NCI-H526 (cell line): ENCODE results near the gene TPRX2.
"Not testable (repeated sequence)": the region's sequence is repeated elsewhere in the genome, so short reads cannot be mapped to it uniquely, and the experiment has no call there.

ENCODE experiments used
- DNase-seq, 2 experiments: peaks; one replicate each; lab custom pipeline; 2025; lab: John Stamatoyannopoulos, UW

Gene TPRX2, protein sequence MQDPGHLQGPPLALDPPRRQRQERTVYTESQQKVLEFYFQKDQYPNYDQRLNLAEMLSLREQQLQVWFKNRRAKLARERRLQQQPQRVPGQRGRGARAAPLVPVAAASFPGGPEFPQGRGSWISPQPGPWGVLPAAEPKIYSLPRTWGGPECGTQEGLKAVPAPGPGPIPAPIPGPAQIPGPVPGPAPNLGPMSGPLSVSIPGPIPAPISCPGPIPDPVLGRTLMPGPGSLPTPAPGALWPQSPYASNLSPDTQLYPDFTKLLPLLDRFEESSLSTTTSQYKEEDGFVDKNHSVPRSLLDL

GRCh38 chr19:47858646-47859285 is at the start of gene TPRX2:
TSS of gene TPRX2 (plus strand) at chr19:47859235. CDS start at chr19:47859247, 12 bp downstream.
- not testable (repeated sequence) for DNase-seq

DNA sequence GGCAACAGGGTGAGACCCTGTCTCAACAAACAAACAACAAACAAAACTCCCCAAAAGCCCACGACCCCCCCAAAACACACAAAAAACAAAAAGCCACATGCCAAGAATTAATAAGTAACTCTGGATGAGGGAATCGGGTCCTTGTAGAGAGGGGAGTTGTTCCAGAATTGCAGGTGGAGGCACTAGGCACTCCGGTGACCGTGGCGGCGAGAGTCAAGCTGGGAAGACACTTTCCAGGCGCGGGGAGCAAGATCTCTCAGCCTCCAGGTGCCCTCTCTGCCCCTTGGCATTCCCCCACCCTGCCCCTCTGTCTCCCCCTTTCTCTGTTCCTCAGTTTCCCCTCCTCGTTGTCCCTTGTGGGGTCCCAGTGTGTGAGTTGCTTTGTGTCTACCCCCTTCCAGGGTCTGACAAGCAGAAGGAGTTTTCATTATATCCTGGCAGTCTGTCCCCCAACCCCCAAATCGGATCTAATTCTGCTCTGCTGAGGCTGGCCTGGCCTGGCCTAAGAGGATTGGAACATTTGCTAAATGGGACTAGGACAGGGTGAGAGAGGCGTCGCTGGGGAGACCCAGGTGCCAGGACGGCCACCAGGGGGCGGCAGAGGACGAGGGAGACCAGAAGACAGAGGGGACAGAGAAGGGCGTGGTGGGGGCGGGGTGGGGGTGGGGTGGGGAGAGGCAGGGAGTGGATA is 45.6 kb upstream of the TPRX2 start:
- DNase-seq: peak; percentile 43 to 80

DNA sequence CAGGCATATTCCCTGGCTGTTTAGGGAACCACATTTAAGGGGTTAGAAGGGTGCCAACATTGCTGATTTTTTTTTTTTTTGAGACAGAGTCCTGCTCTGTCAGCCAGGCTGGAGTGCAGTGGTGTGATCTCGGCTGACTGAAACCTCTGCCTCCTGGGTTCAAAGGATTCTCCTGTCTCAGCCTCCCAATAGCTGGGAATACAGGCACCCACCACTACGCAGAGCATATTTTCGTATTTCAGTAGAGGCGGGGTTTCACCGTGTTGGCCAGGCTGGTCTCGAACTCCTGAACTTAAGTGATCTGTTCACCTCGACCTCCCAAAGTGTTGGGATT is 45.1 kb upstream of the TPRX2 start:
- no peak for DNase-seq

DNA sequence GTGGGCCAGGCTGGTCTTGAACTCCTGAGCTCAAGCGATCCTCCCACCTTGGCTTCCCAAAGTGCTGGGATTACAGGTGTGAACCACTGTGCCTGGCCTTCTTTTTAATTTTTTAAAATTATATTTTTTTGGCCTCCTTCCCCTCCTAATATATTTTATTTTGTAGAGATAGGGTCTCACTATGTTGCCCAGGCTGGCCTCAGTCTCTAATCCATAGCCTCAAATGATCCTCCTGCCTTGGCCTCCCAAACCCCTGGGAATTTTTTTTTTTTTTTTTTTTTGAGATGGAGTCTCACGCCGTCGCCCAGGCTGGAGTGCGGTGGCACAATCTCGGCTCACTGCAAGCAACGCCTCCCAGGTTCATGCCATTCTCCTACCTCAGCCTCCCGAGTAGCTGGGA is 42.8 kb upstream of the TPRX2 start:
- not testable (repeated sequence) for DNase-seq

GRCh38 chr19:47818221-47818620 is 40.8 kb upstream of the TPRX2 start:
- DNase-seq: not testable (repeated sequence)

DNA sequence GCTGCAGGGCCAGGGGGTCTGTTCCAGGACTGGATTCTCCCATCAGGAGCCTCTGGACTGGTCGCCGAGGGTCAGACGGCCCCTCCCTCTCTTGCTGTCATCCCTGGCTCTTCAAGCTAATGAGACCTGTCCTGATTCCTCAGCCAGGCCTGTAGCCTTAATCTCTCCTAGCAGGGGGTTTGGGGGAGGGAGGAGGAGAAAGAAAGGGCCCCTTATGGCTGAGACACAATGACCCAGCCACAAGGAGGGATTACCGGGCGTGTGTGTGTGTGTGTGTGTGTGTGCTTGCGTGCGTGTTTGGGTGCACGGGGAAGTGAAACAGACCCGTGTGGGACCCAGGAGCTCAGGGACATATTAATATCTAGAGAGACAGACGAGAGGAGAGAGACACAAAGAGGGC is 39.2 kb upstream of the TPRX2 start:
- no peak for DNase-seq

DNA sequence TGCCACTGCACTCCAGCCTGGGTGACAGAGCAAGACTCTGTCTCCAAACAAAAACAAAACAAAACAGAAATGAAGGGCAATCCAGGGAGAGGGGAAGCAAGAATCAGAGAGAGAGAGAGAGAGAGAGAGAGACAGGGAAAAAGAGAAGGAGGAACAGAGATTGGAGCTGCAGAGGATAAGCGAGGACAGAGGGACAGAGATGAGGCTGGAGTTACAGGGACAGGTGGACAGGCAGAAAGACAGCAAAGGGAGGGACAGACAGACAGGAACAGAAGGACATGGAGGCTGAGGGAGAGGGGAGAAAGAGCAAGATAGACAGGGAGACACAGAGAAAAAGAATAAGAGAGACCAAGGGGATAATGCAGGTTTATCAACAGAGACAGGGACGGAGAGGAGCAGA is 38.6 kb upstream of the TPRX2 start:
- no peak for DNase-seq

- no peak for DNase-seq
Observed at GRCh38 chr19:47821460-47822020, 37.5 kb upstream of the TPRX2 start, which contains the start of gene CRX. TSS of gene CRX (plus strand) at chr19:47821937. CDS start at chr19:47834444, 12,507 bp downstream.

GRCh38 chr19:47824396-47824795 is 34.6 kb upstream of the TPRX2 start:
- DNase-seq: no peak

DNA sequence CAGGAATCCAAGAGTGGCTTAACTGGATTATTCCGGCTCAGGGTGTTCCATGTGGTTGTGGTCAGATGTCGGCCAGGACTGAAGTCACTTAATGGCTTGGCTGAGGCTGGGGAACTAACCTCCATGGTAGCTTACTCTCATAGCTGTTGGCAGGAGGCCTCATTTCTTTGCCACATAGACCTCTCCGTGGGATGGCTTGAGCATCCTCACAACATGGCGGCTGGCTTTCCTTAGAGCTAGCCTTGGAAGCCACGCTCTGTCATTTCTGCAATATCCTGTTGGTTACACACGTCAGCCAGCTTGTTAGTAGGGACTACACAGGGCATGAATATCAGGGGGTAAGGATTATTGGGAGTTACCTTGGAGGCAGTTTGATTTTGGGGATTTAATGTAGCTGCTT is 32.2 kb upstream of the TPRX2 start:
- DNase-seq: no peak

DNA sequence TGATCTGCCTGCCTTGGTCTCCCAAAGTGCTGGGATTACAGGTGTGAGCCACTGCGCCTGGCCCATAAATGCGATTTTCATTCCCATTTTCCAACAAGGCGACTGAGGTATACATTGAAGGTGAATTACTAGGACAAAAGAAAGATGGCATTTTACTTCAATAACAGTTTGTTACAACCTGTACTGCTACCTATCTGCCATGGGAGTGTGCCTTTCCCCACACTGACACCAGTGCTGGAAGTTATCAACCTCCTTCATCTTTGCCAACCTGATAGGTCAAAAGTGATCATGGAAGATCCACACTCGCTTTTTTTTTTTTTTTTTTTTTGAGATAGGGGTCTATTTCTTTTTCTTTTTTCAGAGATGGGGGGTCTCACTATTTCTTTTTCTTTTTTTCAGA is 26.3 kb upstream of the TPRX2 start:
- no peak for DNase-seq

- DNase-seq: no peak
Observed at GRCh38 chr19:47836038-47836437, 23.0 kb upstream of the TPRX2 start.

GRCh38 chr19:47839411-47839810 is 19.6 kb upstream of the TPRX2 start:
- DNase-seq: no peak

DNA sequence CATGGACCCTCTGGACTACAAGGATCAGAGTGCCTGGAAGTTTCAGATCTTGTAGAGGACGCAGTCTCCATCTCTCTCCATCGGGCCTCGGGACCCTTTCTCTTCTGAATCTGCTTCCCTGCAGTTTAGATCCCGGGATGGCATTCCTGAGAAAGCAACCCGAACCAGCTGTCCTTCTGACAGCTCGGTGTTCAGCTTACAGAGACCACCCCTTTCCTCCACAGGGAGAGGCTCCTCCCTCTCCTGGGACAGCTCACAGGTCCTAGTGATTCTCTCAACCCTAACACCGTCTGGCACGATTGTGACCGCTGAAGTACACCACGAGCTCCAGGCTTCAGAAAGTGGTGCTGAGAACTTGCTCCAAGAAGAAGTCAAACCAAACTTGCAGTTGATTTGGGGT is 19.1 kb upstream of the TPRX2 start:
- DNase-seq: no peak

DNA sequence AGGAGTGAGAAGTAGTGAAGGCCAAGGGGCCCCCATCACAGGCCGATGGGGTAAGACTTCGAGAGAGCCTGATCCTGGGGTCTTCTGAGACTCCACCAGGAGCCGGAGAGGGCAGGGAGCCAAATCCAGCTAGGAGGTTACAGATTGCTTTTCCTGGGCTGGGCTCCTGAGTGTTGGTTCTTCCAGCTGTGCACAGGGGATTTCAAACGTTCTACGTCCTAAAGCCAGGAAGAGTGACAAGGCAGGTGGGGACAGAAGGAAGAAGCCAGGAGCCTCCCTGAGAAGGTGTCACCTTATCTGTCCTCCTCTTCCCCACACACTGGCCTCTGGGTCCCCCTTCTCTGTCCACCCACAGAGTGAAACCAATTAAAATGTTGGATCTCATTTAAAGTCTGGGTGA is 16.1 kb upstream of the TPRX2 start:
- DNase-seq: no peak

DNA sequence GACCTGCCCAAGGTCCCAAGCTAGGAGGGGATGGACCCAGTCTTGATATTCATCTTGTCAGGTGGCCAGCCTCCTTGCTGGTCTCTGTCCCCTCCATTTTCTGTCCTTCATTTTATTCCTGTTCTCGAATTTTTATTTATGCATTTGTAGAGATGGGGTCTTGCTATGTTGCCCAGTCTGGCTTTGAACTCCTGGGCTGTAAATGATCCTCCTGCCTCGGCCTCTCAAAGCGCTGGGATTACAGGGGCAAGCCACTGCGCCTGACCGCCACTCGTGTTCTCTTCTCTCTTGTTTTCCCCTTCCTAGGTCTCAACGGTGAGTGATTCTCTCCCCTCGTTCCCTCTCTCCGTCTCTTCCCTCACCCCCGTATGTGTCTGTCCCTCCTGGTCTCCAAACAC is 10.6 kb upstream of the TPRX2 start:
- DNase-seq: no peak

GRCh38 chr19:47848823-47849473 is 10.1 kb upstream of the TPRX2 start:
- DNase-seq: no peak

- no peak for DNase-seq
Observed at GRCh38 chr19:47853003-47853402, 6.0 kb upstream of the TPRX2 start.

DNA sequence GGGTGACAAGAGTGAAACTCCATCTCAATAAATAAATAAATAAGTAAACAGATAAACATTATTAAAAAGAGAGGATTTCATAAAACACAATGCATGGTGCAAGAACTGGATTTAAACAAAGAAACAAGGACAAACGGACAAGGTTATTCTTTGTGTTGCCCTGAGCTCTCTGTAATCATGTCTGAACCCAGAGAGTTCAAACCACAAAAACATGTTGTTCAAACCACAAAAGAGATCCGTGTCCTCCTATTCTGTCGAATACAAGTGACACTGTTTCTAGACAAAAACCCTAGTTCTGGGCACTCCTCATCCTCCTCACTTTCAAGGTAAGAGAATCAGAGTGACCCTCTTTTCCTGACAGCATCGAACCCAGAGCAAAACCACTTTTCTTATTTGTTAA is 4.6 kb upstream of the TPRX2 start:
- no peak for DNase-seq

GRCh38 chr19:47858231-47858630 is 804 bp upstream of the TPRX2 start:
- DNase-seq: not testable (repeated sequence)

GRCh38 chr19:47859838-47860237 is 803 bp downstream of the TPRX2 start:
- not testable (repeated sequence) for DNase-seq

DNA sequence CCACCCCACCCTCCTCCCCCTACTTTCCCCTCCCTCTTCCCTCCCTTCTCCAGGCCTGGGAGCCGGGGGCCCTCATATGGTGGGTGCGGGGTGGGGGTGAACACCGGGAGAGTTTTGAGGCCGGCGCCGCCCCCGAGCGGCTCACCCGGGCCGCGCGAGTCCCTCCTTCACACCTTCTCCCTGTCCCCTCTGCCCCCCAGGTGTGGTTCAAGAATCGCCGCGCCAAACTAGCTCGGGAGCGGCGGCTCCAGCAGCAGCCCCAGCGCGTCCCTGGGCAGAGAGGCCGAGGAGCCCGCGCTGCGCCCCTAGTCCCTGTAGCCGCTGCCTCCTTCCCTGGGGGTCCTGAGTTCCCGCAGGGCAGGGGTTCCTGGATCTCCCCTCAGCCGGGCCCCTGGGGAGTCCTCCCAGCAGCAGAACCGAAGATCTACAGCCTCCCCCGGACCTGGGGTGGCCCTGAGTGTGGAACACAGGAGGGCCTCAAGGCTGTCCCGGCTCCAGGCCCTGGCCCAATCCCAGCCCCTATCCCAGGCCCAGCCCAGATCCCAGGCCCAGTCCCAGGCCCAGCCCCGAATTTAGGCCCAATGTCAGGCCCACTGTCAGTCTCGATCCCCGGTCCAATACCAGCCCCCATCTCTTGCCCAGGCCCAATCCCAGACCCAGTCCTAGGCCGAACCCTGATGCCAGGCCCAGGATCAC is 1.7 kb downstream of the TPRX2 start:
- no peak for DNase-seq
